ENCODE results near the gene PDE6D.

PDE6D gene

GRCh38 chr2:231720292-231720986, 60.6 kb downstream of the PDE6D start:
- no peak overlapping the region for H3K4me3 ChIP-seq (ENCODE audit: severe bottlenecking)
- H3K36me3 ChIP-seq (ENCODE audit: low read depth): no peaks in the 10 kb centered on the region
- H3K27ac ChIP-seq (ENCODE audit: poor library complexity, severe bottlenecking): no peak overlapping the region
- ATAC-seq (ENCODE audit: low read depth) (no peak), DNase-seq (ENCODE audit: low spot score) (no peak)
- H3K9me3 ChIP-seq (ENCODE audit: severe bottlenecking): no peaks in the 10 kb centered on the region
- H3K27me3 ChIP-seq (ENCODE audit: insufficient read depth, poor library complexity, severe bottlenecking): no peaks in the 10 kb centered on the region
- H3K4me1 ChIP-seq (ENCODE audit: insufficient read depth, poor library complexity, severe bottlenecking): no peaks in the 10 kb centered on the region
- TF ChIP-seq, protein P1, sequence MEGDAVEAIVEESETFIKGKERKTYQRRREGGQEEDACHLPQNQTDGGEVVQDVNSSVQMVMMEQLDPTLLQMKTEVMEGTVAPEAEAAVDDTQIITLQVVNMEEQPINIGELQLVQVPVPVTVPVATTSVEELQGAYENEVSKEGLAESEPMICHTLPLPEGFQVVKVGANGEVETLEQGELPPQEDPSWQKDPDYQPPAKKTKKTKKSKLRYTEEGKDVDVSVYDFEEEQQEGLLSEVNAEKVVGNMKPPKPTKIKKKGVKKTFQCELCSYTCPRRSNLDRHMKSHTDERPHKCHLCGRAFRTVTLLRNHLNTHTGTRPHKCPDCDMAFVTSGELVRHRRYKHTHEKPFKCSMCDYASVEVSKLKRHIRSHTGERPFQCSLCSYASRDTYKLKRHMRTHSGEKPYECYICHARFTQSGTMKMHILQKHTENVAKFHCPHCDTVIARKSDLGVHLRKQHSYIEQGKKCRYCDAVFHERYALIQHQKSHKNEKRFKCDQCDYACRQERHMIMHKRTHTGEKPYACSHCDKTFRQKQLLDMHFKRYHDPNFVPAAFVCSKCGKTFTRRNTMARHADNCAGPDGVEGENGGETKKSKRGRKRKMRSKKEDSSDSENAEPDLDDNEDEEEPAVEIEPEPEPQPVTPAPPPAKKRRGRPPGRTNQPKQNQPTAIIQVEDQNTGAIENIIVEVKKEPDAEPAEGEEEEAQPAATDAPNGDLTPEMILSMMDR (IDR thresholded peaks at IDR 0.05; ENCODE audit: poor library complexity, severe bottlenecking): no peak

GRCh38 chr2:231718799-231719198, 62.3 kb downstream of the PDE6D start:
- DNase-seq (ENCODE audit: low spot score): no peak
- Histone ChIP-seq H3K4me3 (ENCODE audit: severe bottlenecking) (no peak overlapping the region), H3K4me1 (ENCODE audit: insufficient read depth, poor library complexity, severe bottlenecking) (no peaks in the 10 kb centered on the region), H3K9me3 (ENCODE audit: severe bottlenecking) (no peaks in the 10 kb centered on the region), H3K27me3 (ENCODE audit: insufficient read depth, poor library complexity, severe bottlenecking) (no peaks in the 10 kb centered on the region), H3K36me3 (ENCODE audit: low read depth) (0 out of 2 replicates have a peak, but pooled peaks cover 3% of the 10 kb centered on the region), H3K27ac (ENCODE audit: poor library complexity, severe bottlenecking) (no peak overlapping the region)
- TF ChIP-seq, protein P1 (IDR thresholded peaks at IDR 0.05; ENCODE audit: poor library complexity, severe bottlenecking): no peak
- no peak for ATAC-seq (ENCODE audit: low read depth)

- TF ChIP-seq, protein P1 (IDR thresholded peaks at IDR 0.05; ENCODE audit: poor library complexity, severe bottlenecking): no peak
- Histone ChIP-seq H3K36me3 (ENCODE audit: low read depth) (peaks cover 10% of the 10 kb centered on the region), H3K4me1 (ENCODE audit: insufficient read depth, poor library complexity, severe bottlenecking) (no peaks in the 10 kb centered on the region), H3K27ac (ENCODE audit: poor library complexity, severe bottlenecking) (peak overlapping the region; percentile 3), H3K27me3 (ENCODE audit: insufficient read depth, poor library complexity, severe bottlenecking) (no peaks in the 10 kb centered on the region), H3K4me3 (ENCODE audit: severe bottlenecking) (no peak overlapping the region), H3K9me3 (ENCODE audit: severe bottlenecking) (no peaks in the 10 kb centered on the region)
- no peak; the same call in 2 of the 3 replicates for ATAC-seq (ENCODE audit: low read depth)
- no peak for DNase-seq (ENCODE audit: low spot score)
Observed at GRCh38 chr2:231717281-231718171, 63.6 kb downstream of the PDE6D start.

- Histone ChIP-seq H3K27ac (ENCODE audit: poor library complexity, severe bottlenecking) (no peak overlapping the region), H3K4me1 (ENCODE audit: insufficient read depth, poor library complexity, severe bottlenecking) (peaks cover 3% of the 10 kb centered on the region), H3K4me3 (ENCODE audit: severe bottlenecking) (no peak overlapping the region), H3K36me3 (ENCODE audit: low read depth) (peaks cover 18% of the 10 kb centered on the region), H3K9me3 (ENCODE audit: severe bottlenecking) (no peaks in the 10 kb centered on the region), H3K27me3 (ENCODE audit: insufficient read depth, poor library complexity, severe bottlenecking) (no peaks in the 10 kb centered on the region)
- no peak for ATAC-seq (ENCODE audit: low read depth)
- DNase-seq (ENCODE audit: low spot score): no peak
- TF ChIP-seq, protein P1 (IDR thresholded peaks at IDR 0.05; ENCODE audit: poor library complexity, severe bottlenecking): no peak
Observed at GRCh38 chr2:231716666-231717280, 64.3 kb downstream of the PDE6D start.

Data from RWPE2 (cell line).